ENCODE measurements around the gene GNA12.

DNA sequence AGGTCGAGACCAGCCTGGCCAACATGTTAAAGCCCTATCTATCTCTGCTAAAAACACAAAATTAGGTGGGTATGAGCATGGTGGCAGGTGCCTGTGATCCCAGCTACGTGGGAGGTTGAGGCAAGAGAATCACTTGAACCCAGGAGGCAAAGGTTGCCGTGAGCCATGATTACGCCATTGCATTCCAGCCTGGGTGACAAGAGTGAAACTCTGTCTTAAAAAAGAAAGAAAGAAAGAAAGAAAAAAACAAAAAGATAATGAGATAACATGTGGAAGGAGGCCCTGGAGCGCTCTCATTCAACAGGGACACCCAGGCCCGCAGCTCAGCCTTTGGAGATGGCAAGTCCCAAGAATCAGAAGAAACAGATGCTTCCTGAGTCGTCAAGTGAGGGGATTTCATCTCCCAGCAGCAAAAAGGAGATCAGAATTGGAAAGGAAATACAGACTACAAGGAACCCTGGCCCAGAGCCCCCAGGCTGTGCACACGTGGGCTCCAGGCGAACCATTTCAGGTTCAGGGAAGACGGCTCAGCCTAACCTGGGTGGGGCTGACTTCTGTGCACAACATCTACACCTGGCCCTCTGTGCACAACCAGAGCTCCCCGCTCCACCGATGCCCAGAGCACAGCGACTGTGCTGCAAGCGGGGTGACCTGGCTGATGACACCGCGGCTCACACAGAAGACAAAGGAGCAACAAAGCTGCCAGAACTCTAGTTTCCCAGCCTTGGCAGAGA lies 33.3 kb downstream of the GNA12 start:
- TF ChIP-seq CTCF (IDR thresholded peaks at IDR 0.05) (no peak), POLR2A (IDR thresholded peaks at IDR 0.05) (no peak)

All from thyroid gland (tissue), 4 donors.